NK-92 treated with Interleukin-12 subunit alpha and Interleukin-12 subunit beta, amount 100 ng/mL, for 24 hours (cell line): ENCODE results near the gene LRRC8C.
"Not testable (repeated sequence)": the region's sequence is repeated elsewhere in the genome, so short reads cannot be mapped to it uniquely, and the experiment has no call there.

Experiments used
- DNase-seq: peaks from one replicate; lab custom pipeline; 2025; lab: John Stamatoyannopoulos, UW

Gene LRRC8C

GRCh38 chr1:89704014-89704413 lies 71.1 kb downstream of the LRRC8C start:
- DNase-seq: no peak

- not testable (repeated sequence) for DNase-seq
Measured at GRCh38 chr1:89704885-89705284, 72.0 kb downstream of the LRRC8C start.

GRCh38 chr1:89705901-89706699 lies 73.2 kb downstream of the LRRC8C start:
- DNase-seq: no peak

GRCh38 chr1:89706700-89707012 lies 73.7 kb downstream of the LRRC8C start:
- no peak for DNase-seq

GRCh38 chr1:89708751-89709375 lies 75.9 kb downstream of the LRRC8C start:
- DNase-seq: no peak

- no peak for DNase-seq
Measured at GRCh38 chr1:89710498-89711139, 77.7 kb downstream of the LRRC8C start.

- DNase-seq: no peak
Measured at GRCh38 chr1:89711140-89711778, 78.3 kb downstream of the LRRC8C start.

- DNase-seq: no peak
Measured at GRCh38 chr1:89712420-89712819, 79.5 kb downstream of the LRRC8C start.

- DNase-seq: no peak
Measured at GRCh38 chr1:89715677-89716076, 82.8 kb downstream of the LRRC8C start.

- no peak for DNase-seq
Measured at GRCh38 chr1:89719502-89720306, 86.8 kb downstream of the LRRC8C start.

- no peak for DNase-seq
Measured at GRCh38 chr1:89720839-89721238, 87.9 kb downstream of the LRRC8C start.

GRCh38 chr1:89721351-89721750 lies 88.4 kb downstream of the LRRC8C start:
- DNase-seq: no peak

GRCh38 chr1:89723144-89723543 lies 90.2 kb downstream of the LRRC8C start:
- DNase-seq: no peak

GRCh38 chr1:89723863-89724262 lies 90.9 kb downstream of the LRRC8C start:
- no peak for DNase-seq

- peak; percentile 49 for DNase-seq
Measured at GRCh38 chr1:89724369-89725010, 91.6 kb downstream of the LRRC8C start.

GRCh38 chr1:89725011-89725370 lies 92.1 kb downstream of the LRRC8C start:
- no peak for DNase-seq

- DNase-seq: no peak
Measured at GRCh38 chr1:89725631-89726030, 92.7 kb downstream of the LRRC8C start.

GRCh38 chr1:89727517-89728312 lies 94.8 kb downstream of the LRRC8C start:
- DNase-seq: no peak

GRCh38 chr1:89728381-89728780 lies 95.5 kb downstream of the LRRC8C start:
- DNase-seq: no peak

GRCh38 chr1:89732206-89732605 lies 99.3 kb downstream of the LRRC8C start:
- no peak for DNase-seq
